ENCODE results near the gene CFAP126.

CFAP126 gene

GRCh38 chr1:161382214-161383019 is 14.7 kb upstream of the CFAP126 start:
- Histone ChIP-seq H3K4me1 (ENCODE audit: insufficient read depth, low read length, severe bottlenecking) (peaks cover 4% of the 10 kb centered on the region), H3K9ac (ENCODE audit: low read length) (no peak overlapping the region), H3K9me2 (ENCODE audit: low read depth, low read length) (no peaks in the 10 kb centered on the region), H4K20me1 (ENCODE audit: insufficient read depth, low read length) (no peaks in the 10 kb centered on the region), H3F3A (ENCODE audit: insufficient read depth, low read length) (no peaks in the 10 kb centered on the region), H3K79me2 (ENCODE audit: insufficient read depth, low read length) (no peaks in the 10 kb centered on the region), H3K36me3 (ENCODE audit: insufficient read depth, low read length) (no peaks in the 10 kb centered on the region), H3K4me3 (ENCODE audit: low read depth, low read length, poor library complexity, severe bottlenecking) (no peak overlapping the region), H3K27me3 (ENCODE audit: insufficient read depth, low read length) (no peaks in the 10 kb centered on the region), H3K9me3 (ENCODE audit: low read length) (no peaks in the 10 kb centered on the region), H3K27ac (ENCODE audit: low read depth, low read length, poor library complexity, severe bottlenecking) (no peak overlapping the region), H3K4me2 (ENCODE audit: low read length) (no peak overlapping the region), H2AFZ (ENCODE audit: low read length) (no peak overlapping the region)
- peak; percentile 61 for TF ChIP-seq CTCF (IDR thresholded peaks at IDR 0.05; ENCODE audit: low read length)
- TF ChIP-seq EZH2 (IDR thresholded peaks at IDR 0.05; ENCODE audit: borderline replicate concordance, low read length), result no peak

- Histone ChIP-seq H3K4me3 (ENCODE audit: low read depth, low read length, poor library complexity, severe bottlenecking) (no peak overlapping the region), H3K4me1 (ENCODE audit: insufficient read depth, low read length, severe bottlenecking) (peaks cover 4% of the 10 kb centered on the region), H4K20me1 (ENCODE audit: insufficient read depth, low read length) (no peaks in the 10 kb centered on the region), H3F3A (ENCODE audit: insufficient read depth, low read length) (no peaks in the 10 kb centered on the region), H3K9me2 (ENCODE audit: low read depth, low read length) (no peaks in the 10 kb centered on the region), H3K27me3 (ENCODE audit: insufficient read depth, low read length) (no peaks in the 10 kb centered on the region), H2AFZ (ENCODE audit: low read length) (peak overlapping the region; percentile 99), H3K79me2 (ENCODE audit: insufficient read depth, low read length) (no peaks in the 10 kb centered on the region), H3K4me2 (ENCODE audit: low read length) (peak overlapping the region; percentile 29; the same call in 1 of the 2 replicates), H3K36me3 (ENCODE audit: insufficient read depth, low read length) (no peaks in the 10 kb centered on the region), H3K27ac (ENCODE audit: low read depth, low read length, poor library complexity, severe bottlenecking) (no peak overlapping the region), H3K9ac (ENCODE audit: low read length) (no peak overlapping the region), H3K9me3 (ENCODE audit: low read length) (no peaks in the 10 kb centered on the region)
- TF ChIP-seq EZH2 (IDR thresholded peaks at IDR 0.05; ENCODE audit: borderline replicate concordance, low read length) (no peak), CTCF (IDR thresholded peaks at IDR 0.05; ENCODE audit: low read length) (no peak)
Measured at GRCh38 chr1:161381707-161382106, 14.0 kb upstream of the CFAP126 start.

GRCh38 chr1:161379071-161379470 is 11.4 kb upstream of the CFAP126 start:
- TF ChIP-seq CTCF (IDR thresholded peaks at IDR 0.05; ENCODE audit: low read length), result no peak
- TF ChIP-seq EZH2 (IDR thresholded peaks at IDR 0.05; ENCODE audit: borderline replicate concordance, low read length), result no peak
- no peaks in the 10 kb centered on the region for H3K9me3 ChIP-seq (ENCODE audit: low read length)
- H3K9ac ChIP-seq (ENCODE audit: low read length), result no peak overlapping the region
- no peak overlapping the region for H3K27ac ChIP-seq (ENCODE audit: low read depth, low read length, poor library complexity, severe bottlenecking)
- H3K9me2 ChIP-seq (ENCODE audit: low read depth, low read length), result no peaks in the 10 kb centered on the region
- peaks cover 4% of the 10 kb centered on the region for H3K4me1 ChIP-seq (ENCODE audit: insufficient read depth, low read length, severe bottlenecking)
- no peak overlapping the region for H3K4me2 ChIP-seq (ENCODE audit: low read length)
- no peaks in the 10 kb centered on the region for H3K79me2 ChIP-seq (ENCODE audit: insufficient read depth, low read length)
- no peaks in the 10 kb centered on the region for H3K27me3 ChIP-seq (ENCODE audit: insufficient read depth, low read length)
- no peaks in the 10 kb centered on the region for H4K20me1 ChIP-seq (ENCODE audit: insufficient read depth, low read length)
- no peaks in the 10 kb centered on the region for H3F3A ChIP-seq (ENCODE audit: insufficient read depth, low read length)
- H3K4me3 ChIP-seq (ENCODE audit: low read depth, low read length, poor library complexity, severe bottlenecking), result no peak overlapping the region
- H3K36me3 ChIP-seq (ENCODE audit: insufficient read depth, low read length), result no peaks in the 10 kb centered on the region
- no peak overlapping the region for H2AFZ ChIP-seq (ENCODE audit: low read length)

Data from OCI-LY1 (cell line).